Left renal cortex interstitium (tissue), 4 donors: Measurements from ENCODE around the gene LRP1B. TPM values are rescaled to one million over a fixed set of nuclear protein-coding genes. Genes with fewer than 3 reads are reported as not detected.
"Not testable (repeated sequence)": the region's sequence is repeated elsewhere in the genome, so short reads cannot be mapped to it uniquely, and the experiment has no call there.

Experiments
- DNase-seq, 4 donors: peaks; one replicate each; pipeline ENCODE4 v3.0.0-alpha.2; 2013; ENCODE audit warnings: low read depth in 4 of 4, low spot score in 2 of 4, missing footprints in 1 of 4
- polyA plus RNA-seq, 4 donors: library from polyadenylated mRNA; unstranded; fragments of 120-200 nt; gene quantifications; one replicate each; pipeline ENCODE4 v1.2.1, GENCODE V29; 2013; ENCODE audit not compliant: insufficient read length in 4 of 4

LRP1B gene
- polyA plus RNA-seq, 4 donors: 0.82 to 0.99 (median 0.93) TPM

DNA sequence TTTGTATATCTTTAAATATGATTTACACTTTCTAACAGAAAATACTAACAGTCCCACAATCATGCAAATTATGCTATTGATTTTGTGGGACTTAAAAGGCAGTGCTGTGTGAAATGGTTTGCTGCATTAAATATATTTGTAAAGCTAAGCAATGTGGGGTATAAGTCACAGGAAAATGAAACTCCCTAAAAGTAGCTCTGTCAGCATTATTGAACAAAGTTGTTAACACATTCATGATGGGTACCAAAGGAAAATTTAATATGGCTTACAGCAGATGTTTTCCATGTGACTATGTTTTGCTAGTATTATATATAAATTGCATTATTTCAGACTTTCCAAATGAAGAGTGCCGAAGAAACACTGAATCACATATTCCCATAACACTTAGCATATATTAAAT is 1450.0 kb downstream of the LRP1B start:
- no peak for DNase-seq

DNA sequence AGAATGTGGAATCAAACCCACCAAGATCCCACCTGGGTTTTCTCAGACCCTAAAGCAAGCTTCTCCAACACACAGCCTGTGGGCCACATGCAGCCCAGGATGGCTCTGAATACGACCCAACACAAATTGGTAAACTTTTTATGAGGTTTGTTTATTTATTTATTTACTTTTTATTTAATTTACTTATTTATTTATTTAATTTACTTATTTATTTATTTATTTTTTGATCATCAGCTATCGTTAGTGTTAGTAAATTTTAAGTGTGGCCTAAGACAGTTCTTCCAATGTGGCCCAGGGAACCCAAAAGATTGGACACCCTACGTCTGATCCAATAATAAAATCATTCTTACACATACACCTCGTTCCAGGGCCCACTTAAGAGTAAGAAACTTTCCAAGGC is 1451.1 kb downstream of the LRP1B start:
- DNase-seq: no peak

GRCh38 chr2:140669911-140670310 is 1460.9 kb downstream of the LRP1B start:
- DNase-seq: no peak

DNA sequence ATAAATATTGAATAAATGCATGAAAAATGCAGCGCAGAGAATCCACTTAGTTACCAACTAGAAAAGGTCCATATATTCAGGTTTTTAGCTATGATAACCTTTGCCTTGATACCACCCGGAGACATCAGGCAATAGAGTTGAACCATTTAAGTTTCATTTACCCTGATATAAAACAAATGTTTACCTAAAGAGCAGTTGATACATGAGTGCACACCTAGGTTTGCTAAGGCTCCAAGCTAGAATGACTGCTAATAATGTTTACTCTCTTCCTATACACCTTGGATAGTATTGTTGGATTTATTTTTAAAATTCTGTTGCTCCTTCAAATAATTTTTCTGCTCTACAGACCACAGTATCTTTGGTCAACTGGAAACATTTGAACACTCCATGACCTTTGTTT is 1463.6 kb downstream of the LRP1B start:
- no peak for DNase-seq

DNA sequence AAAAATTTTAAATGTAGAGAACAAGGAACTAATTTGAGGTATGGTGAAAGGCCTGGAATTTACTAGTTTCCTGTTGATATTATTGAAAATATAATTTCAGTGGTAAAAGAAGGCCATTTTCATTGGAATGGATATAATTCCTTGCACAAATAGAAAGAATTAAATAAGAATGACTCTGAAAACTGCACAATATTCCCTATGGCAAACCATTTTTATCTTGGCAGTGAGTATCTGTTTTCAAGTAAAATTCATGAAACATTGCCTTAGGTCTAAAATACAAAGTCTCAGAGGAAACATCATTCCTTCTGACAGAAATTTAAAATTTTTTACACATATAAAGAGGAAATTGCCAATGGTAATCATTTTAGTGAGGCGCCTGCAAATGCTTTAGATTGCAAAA is 1468.3 kb downstream of the LRP1B start:
- DNase-seq: no peak

GRCh38 chr2:140658760-140659692 is 1471.8 kb downstream of the LRP1B start:
- DNase-seq: no peak

DNA sequence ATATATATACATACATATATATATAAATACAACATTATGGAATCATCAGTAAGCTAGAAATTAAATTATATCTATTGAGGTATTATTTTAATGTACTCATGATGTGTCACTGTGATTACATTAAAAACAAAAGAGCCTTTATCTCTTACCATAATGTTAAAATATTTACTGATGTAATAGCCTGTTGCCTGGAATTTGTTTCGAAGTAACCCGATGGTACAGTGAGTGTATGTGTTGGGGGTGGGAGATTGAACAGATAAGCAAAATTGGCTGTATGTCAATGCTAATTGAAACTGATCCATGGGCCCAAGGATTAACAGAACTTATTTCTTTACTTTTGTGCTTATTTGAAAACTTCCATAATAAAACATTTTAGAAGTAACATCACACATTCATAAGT is 1473.2 kb downstream of the LRP1B start:
- no peak for DNase-seq

DNA sequence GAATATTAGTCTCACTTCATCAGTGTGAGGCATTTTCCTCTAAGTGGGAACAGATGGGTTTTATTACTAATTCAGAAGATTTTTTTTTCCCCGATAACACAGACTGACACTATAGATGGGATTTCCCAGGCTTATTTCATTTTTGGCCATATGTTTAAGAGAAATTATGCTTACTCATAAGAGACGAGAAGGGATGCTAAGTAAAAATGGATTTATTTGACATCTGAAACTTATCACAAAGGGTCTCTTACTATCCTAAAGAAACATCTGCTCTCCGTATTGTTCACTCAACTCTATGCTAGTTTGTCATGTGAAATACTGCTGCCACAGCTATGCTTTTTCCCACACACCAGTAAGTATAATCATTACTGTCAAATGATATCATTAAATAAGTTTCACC is 1476.3 kb downstream of the LRP1B start:
- no peak for DNase-seq

DNA sequence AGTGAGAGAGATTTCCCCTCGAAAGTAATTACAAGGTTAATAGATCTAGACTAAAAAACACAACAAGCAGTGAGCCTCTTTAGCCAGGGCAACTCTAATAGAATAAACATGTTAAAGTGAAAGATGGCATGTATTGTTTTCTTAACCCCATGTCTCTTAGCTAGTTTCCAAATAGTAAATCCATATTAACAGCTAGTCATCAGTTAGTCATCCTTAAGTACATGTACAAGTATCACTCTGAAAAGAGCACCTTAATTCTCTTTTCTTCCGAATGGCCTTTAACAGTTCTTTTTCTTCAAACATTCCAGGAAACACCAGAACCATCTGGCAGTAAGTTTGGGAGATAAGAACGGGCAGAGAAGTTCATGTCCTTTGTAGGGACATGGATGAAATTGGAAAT is 1480.0 kb downstream of the LRP1B start:
- DNase-seq: no peak

DNA sequence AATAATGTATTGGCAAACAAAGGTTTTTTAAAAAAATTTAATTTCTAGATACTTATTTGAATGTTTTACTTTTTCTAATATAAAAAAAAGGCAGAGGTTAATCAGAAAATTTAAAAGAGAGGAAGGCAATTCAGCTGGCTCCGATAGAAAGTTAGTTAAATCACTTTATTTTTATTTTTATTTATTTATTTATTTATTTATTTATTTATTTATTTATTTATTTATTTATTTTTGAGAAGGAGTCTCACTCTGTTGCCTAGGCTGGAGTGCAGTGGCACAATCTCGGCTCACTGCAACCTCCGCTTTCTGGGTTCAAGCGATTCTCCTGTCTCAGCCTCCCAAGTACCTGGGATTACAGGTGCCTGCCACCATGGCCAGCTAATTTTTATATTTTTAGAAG is 1480.7 kb downstream of the LRP1B start:
- DNase-seq: not testable (repeated sequence)

DNA sequence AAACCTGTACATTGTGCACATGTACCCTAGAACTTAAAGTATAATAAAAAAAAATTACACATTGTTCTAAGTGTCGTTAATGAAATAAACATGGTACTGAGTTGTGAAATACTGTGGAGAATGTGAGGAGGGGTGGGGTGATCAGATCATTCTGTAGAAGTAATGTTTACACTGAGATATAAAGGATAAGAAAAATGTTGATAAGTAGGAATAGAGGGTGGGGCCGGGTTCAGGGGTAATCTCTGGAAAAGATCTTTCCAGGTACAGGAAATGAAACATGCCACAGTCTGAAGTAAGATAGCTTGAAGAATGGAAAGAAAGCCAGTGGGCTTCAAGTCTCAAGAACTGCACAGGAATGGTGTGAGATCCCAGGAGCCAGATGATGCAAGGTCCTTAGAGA is 1482.4 kb downstream of the LRP1B start:
- no peak for DNase-seq

- no peak for DNase-seq
Measured at GRCh38 chr2:140643761-140644187, 1487.0 kb downstream of the LRP1B start.

DNA sequence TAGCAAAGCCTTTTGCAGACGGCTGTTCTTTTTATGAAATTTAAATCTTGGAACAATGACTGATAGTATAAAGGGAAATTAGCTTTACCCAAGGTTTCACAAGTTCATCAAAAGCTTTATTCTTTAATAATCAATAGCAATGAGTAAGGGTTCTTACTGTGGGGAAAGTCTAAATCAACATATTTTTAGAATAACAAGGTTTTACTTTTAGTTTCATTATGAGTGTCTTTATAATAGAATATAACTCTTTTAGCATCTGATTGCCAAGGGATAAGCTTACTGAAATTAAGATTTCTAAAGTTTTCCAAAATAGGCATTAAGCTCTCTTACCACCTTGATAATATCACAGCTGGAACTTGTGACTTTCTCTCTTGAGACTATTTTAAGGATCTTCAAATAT is 1489.7 kb downstream of the LRP1B start:
- DNase-seq: no peak

DNA sequence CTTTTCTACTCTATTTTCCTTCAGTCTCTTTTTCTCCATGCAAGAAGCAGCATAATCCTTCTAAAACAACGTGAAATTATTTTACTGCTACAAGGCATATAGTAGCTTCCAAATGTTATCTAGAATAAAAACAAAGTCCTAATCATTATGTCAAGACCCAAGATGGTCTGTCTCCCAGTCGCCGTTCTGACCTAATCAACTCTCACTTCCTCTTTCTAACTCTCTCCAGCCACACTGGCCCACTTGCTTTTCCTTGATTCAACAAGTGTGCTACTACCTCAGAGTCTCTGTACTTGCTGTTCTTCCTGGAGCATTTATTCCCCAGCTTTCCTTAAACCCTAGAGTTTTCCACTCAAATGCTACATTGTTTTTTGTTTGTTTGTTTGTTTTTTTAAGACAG is 1491.2 kb downstream of the LRP1B start:
- DNase-seq: no peak

GRCh38 chr2:140630557-140630956 is 1500.3 kb downstream of the LRP1B start:
- no peak for DNase-seq

- no peak for DNase-seq
Measured at GRCh38 chr2:140627885-140628284, 1502.9 kb downstream of the LRP1B start.

DNA sequence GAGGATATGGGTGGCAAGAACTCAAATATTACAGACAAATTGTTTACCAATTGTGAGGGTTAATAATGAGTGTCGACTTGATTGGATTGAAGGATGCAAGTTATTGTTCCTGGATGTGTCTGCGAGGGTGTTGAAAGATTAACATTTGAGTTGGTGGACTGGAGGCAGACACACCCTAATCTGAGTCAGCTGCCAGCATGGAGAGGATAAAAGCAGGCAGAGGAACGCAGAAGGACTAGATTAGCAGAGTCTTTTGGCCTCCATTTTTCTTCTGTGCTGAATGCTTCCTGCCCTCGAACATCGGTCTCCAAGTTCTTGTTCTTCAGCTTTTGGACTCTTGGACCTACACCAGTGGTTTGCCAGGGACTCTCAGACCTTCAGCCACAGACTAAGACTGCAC is 1503.7 kb downstream of the LRP1B start:
- DNase-seq: no peak

DNA sequence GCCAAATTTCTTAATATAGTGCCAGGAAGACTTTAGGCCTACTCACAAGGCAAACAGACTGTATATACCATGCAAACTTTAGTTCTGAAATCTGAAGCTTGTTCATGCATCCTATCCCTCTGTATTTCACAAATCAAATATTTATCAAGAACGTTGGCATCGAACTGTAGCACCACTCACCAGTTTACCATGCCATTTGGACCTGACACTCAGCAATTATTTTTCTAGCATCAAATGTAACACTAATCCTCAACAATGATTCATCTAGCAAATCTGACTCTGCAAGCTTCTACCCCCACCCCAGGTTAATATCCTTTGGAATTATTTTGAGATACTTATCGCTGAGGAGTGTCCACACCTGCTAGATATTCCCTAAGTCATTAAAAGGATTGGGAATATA is 1506.6 kb downstream of the LRP1B start:
- no peak for DNase-seq

- no peak for DNase-seq
Measured at GRCh38 chr2:140621583-140622362, 1509.0 kb downstream of the LRP1B start.

DNA sequence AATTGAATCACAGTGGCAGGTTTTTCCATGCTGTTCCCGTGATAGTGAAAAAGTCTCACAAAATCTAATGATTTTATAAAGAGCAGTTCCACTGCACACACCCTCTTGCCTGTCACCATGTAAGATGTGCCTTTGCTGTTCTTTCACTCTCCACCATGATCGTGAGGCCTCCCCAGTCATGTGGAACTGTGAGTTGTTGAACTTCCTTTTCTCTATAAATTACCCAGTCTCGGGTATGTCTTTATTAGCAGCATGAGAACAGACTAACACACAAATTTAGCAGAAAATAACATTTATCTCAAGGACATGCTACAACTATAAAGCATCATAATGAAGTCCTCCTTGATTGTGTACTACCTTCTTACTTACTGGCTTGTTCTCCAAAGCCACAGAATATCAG is 1526.0 kb downstream of the LRP1B start:
- no peak for DNase-seq

- no peak for DNase-seq
Measured at GRCh38 chr2:140604096-140604495, 1526.7 kb downstream of the LRP1B start.

GRCh38 chr2:140603416-140603815 is 1527.4 kb downstream of the LRP1B start:
- DNase-seq: no peak
